Tibial nerve (tissue), 4 donors: Measurements from ENCODE around the gene CA9.

Experiments used
- CTCF ChIP-seq, 5 experiments: fragments of 200-600 bp in 3 of 5; fragments of 450-650 bp in 2 of 5; sonication (generic) in 3 of 5; IDR thresholded peaks; one replicate each; pipeline ENCODE4 v1.5.1; 2016 to 2019; ENCODE audit warnings: antibody characterized with exemption in 5 of 5, mild to moderate bottlenecking in 3 of 5, moderate library complexity in 2 of 5
- EP300 ChIP-seq, 2 donors: sonication (generic); formaldehyde crosslinking; IDR thresholded peaks; one replicate each; pipeline ENCODE4 v1.6.1; 2017; ENCODE audit warnings: antibody characterized with exemption in 2 of 2, mild to moderate bottlenecking in 1 of 2

- TF ChIP-seq CTCF (IDR thresholded peaks at IDR 0.05) (no peak), EP300 (IDR thresholded peaks at IDR 0.05) (no peak)
Measured at GRCh38 chr9:35730486-35730854, 56.7 kb downstream of the CA9 start.
